HG02885 (cell line): ENCODE results near the gene ARMC8.
A peak's percentile ranks its signal among the peaks of the same experiment; 100 is the strongest.

Experiments
- ATAC-seq: cut with Tn5 transposase; IDR thresholded peaks from one replicate; pipeline ENCODE4 v1.9.1; 2021; ENCODE audit warnings: mild to moderate bottlenecking; ENCODE audit not compliant: unreplicated experiment, poor library complexity

The ARMC8 gene

GRCh38 chr3:138241676-138242075 lies 54.6 kb downstream of the ARMC8 start:
- ATAC-seq: no peak

GRCh38 chr3:138242466-138242865 lies 55.4 kb downstream of the ARMC8 start:
- no peak for ATAC-seq

GRCh38 chr3:138245026-138245425 lies 57.9 kb downstream of the ARMC8 start:
- no peak for ATAC-seq

- no peak for ATAC-seq
These were observed 62.5 kb downstream of the ARMC8 start for GRCh38 chr3:138249636-138250035.

- ATAC-seq: no peak
These were observed 66.5 kb downstream of the ARMC8 start for GRCh38 chr3:138253609-138254008.

- no peak for ATAC-seq
These were observed 67.1 kb downstream of the ARMC8 start for GRCh38 chr3:138254216-138254615.

- no peak for ATAC-seq
These were observed 68.9 kb downstream of the ARMC8 start for GRCh38 chr3:138256022-138256421.

GRCh38 chr3:138257986-138258385 lies 70.9 kb downstream of the ARMC8 start:
- peak; percentile 60 for ATAC-seq

GRCh38 chr3:138259126-138259525 lies 72.0 kb downstream of the ARMC8 start:
- no peak for ATAC-seq

DNA sequence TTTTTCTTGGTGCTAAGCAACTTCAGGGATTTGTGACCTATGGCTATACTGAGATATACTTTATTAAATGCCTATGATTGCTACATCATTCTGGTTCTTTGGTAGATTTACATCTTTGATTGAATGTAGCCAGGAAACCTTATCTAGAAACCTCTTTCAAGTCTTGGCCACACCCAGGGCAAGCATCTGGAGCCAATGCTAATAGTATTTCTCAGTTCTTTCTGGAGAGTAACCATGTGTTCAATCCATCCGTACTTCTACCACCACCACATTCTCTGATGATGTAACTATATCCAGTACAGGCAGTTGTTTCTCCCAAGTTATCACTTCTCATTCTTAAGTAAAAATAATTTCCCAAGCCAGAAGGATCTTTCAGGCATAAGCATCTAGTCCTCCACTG lies 73.5 kb downstream of the ARMC8 start:
- no peak for ATAC-seq

GRCh38 chr3:138263104-138263503 lies 76.0 kb downstream of the ARMC8 start:
- no peak for ATAC-seq

DNA sequence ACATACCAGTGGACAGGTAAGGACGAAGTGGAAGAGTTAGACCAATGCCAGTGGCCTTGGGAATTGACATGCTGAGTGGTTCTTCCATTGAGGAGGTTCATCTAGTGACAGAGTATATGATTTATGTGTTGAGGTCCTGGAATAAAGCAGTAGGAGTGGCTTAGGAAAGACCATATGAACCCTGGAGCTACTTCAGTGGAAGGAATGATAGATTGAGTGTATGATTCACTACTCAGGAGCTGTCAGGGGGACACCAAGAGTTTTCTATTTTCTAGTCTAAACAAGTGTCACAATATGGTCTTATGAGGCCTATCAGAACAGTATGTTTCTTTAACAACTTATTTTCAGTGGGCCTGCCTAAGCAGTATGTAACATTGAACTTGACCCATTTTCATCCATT lies 78.6 kb downstream of the ARMC8 start:
- no peak for ATAC-seq

GRCh38 chr3:138267083-138267482 lies 80.0 kb downstream of the ARMC8 start:
- ATAC-seq: no peak

GRCh38 chr3:138270245-138270644 lies 83.1 kb downstream of the ARMC8 start:
- no peak for ATAC-seq

- peak; percentile 64 for ATAC-seq
These were observed 84.2 kb downstream of the ARMC8 start for GRCh38 chr3:138271189-138271794.

DNA sequence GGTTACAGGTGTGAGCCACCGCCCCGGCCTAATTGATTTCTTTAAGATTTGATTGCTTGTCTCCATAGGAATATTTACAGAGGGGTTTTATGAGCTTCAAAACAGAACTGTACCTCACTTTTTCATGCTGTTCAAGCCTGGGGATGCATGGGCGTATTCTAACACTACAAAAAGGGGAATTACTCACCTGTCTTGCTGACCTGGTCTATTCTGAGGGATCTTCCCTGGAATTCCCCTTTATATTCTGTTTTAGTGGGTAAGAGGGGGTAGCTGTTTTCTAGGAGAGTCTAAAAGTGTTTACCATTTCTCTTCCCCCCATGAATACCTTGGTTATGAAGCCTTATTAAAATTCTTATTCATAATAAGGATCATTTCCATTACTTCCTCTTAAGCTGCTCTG lies 94.5 kb downstream of the ARMC8 start:
- no peak for ATAC-seq

DNA sequence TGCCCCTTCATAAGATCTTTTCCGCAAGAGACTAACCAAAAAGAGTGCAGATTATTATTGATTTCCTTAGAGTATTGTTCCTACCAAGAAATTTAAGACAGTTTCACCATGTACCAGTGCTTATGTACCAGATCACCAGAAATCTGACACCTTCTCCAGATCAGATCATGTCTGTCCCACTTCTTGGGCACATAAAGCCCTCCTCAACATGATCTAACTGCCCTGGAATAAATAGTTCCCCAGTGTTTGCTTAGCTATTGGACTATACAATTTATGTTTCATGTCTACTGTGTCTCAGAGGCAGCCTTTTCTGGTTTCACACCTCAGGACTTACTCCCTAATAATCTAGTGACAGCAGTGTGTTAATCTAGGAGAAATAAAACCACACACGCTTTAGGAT lies 95.7 kb downstream of the ARMC8 start:
- no peak for ATAC-seq

DNA sequence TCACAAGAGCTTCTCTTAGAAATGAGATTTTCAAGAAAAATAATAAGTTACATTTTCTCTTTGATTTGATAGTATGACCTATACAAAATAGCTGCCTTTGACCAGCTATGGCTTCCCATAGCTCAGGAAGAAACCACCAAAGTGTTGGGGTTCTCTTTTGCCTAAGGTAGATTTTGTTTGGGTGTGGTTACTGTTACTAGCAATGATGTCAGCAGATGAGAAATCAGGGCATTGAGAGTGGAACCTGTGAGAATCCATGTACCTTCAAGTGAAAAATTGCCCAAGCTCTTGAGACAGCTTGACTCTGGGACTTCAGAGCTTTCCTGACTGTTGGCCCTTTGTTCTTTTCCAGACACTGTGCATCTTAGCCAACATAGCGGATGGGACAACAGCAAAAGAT lies 97.0 kb downstream of the ARMC8 start:
- ATAC-seq: no peak

GRCh38 chr3:138284957-138285477 lies 97.9 kb downstream of the ARMC8 start:
- no peak for ATAC-seq

- ATAC-seq: no peak
These were observed 102.2 kb downstream of the ARMC8 start for GRCh38 chr3:138289260-138289659.

- no peak for ATAC-seq
These were observed 102.6 kb downstream of the ARMC8 start for GRCh38 chr3:138289701-138290100.

DNA sequence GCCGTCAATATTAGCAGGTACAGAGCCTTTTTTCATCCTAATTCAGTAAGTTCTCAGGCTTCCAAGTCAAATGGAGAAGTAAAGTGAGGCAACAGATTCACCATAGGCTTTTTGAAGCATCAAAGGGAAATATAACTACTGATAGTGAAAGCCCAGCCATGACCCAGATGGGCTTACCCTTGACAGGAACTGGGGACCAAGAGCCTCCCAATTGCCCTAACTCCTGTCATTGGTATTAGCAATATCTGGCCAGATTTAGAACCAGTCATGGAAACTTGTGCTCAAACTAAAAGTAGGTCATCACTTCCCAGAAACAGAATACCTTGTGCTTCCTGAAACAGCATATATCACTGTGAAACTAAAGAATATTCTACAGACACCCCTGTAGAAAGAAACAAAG lies 109.5 kb downstream of the ARMC8 start:
- ATAC-seq: no peak
